MG63 (cell line): ENCODE data around the gene DUSP6. TPM values are rescaled to one million over a fixed set of nuclear protein-coding genes. Genes with fewer than 3 reads are reported as not detected.

Experiments used
- DNase-seq: peaks from one replicate; pipeline ENCODE4 v3.0.0-alpha.2; 2020
- H3K27me3 ChIP-seq: fragments of 250-450 bp; sonication (Bioruptor Pico); 2 replicates; pipeline ENCODE4 v1.5.1; 2020; ENCODE audit warnings: mild to moderate bottlenecking, moderate library complexity
- H3K36me3 ChIP-seq: fragments of 250-450 bp; sonication (Bioruptor Pico); 2 replicates; pipeline ENCODE4 v1.5.1; 2020; ENCODE audit warnings: mild to moderate bottlenecking, moderate library complexity
- H3K4me3 ChIP-seq: fragments of 250-450 bp; sonication (Bioruptor Pico); 2 replicates; pipeline ENCODE4 v1.5.1; 2020; ENCODE audit warnings: mild to moderate bottlenecking, moderate library complexity
- H3K9me3 ChIP-seq: fragments of 250-450 bp; sonication (Bioruptor Pico); 2 replicates; pipeline ENCODE4 v1.5.1; 2020; ENCODE audit warnings: mild to moderate bottlenecking, moderate library complexity
- total RNA-seq: library from RNA; depleted of rRNA; stranded (reverse); fragments of >200 nt; shearing (Covaris generic); gene quantifications from 2 replicates; pipeline ENCODE4 v1.2.3, GENCODE V29; 2014; ENCODE audit warnings: low replicate concordance

Gene DUSP6
- total RNA-seq, 1 experiment from 2014 or later, result 19.5 TPM

DNA sequence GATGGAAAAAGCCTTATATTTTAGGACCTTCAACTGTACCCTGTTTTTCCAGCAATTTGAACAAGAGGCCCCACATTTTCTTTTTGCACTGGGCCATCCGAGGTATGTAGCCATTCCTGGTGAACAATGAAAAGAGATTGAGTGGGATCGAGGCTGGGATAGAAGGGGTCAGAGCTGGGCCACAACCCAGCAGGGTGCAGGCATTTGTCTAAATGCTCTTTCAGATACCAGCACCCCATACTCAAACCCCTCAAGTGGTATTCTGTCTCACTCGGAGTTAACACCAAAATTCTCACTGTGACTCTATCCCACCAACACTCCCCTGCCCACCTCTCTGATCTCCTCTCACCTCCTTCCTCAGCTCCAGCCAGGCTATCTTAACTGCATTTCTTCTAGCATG, 26.8 kb downstream of the DUSP6 start:
- Histone ChIP-seq H3K9me3 (peaks cover 4% of the 10 kb centered on the region; the same call in 1 of the 2 replicates), H3K27me3 (no peaks in the 10 kb centered on the region), H3K36me3 (no peaks in the 10 kb centered on the region), H3K4me3 (no peak overlapping the region)
- DNase-seq, result no peak

- Histone ChIP-seq H3K36me3 (no peaks in the 10 kb centered on the region), H3K27me3 (no peaks in the 10 kb centered on the region), H3K9me3 (no peaks in the 10 kb centered on the region), H3K4me3 (no peak overlapping the region)
- DNase-seq, result no peak
Observed at GRCh38 chr12:89324437-89324836, 27.9 kb downstream of the DUSP6 start.

GRCh38 chr12:89323568-89324218, 28.6 kb downstream of the DUSP6 start:
- no peaks in the 10 kb centered on the region for H3K9me3 ChIP-seq
- H3K36me3 ChIP-seq, result no peaks in the 10 kb centered on the region
- no peak for DNase-seq
- H3K4me3 ChIP-seq, result no peak overlapping the region
- no peaks in the 10 kb centered on the region for H3K27me3 ChIP-seq

DNA sequence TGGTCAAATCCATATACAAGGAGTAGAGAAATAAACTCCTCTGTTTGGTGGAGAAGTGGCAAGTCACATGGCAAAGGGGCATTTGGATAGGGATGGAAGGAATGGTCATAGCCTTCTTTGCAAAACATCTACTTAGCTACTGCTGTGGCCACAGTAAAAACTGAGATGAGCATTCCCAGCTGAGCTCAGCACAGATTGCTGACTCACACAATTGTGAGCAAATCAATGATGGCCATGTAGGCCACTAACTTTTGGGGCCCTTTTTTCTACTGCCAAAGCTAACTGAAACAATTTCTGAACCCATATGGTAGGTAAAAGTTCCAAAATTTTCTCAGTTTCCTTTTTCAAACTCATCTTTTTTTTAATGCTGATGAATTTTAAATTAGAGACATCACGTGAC, 31.6 kb downstream of the DUSP6 start:
- no peak for DNase-seq
- Histone ChIP-seq H3K4me3 (no peak overlapping the region), H3K36me3 (no peaks in the 10 kb centered on the region), H3K9me3 (no peaks in the 10 kb centered on the region), H3K27me3 (no peaks in the 10 kb centered on the region)

- H3K36me3 ChIP-seq, result no peaks in the 10 kb centered on the region
- no peaks in the 10 kb centered on the region for H3K9me3 ChIP-seq
- H3K27me3 ChIP-seq, result no peaks in the 10 kb centered on the region
- no peak for DNase-seq
- H3K4me3 ChIP-seq, result no peak overlapping the region
Observed at GRCh38 chr12:89319606-89320005, 32.7 kb downstream of the DUSP6 start.

DNA sequence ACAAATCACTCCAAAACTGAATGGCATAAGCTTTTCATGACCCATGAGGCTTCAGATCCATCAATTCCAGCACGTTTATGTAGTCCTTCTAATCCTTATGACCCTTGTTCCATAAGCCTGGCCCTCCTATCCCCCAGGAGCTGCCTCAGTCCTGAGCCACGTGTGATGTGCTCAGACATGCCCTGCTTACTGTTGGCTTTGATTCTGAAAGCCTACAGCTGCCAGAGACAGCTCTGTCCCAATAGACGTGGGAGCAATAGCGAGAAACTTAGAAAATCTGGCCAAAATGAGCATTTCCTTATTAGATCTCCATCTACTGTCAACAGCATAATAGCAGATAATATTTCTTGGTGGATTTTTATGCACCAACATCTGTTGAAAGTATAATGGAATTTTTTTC, 33.2 kb downstream of the DUSP6 start:
- Histone ChIP-seq H3K27me3 (no peaks in the 10 kb centered on the region), H3K9me3 (no peaks in the 10 kb centered on the region), H3K4me3 (no peak overlapping the region), H3K36me3 (no peaks in the 10 kb centered on the region)
- no peak for DNase-seq

DNA sequence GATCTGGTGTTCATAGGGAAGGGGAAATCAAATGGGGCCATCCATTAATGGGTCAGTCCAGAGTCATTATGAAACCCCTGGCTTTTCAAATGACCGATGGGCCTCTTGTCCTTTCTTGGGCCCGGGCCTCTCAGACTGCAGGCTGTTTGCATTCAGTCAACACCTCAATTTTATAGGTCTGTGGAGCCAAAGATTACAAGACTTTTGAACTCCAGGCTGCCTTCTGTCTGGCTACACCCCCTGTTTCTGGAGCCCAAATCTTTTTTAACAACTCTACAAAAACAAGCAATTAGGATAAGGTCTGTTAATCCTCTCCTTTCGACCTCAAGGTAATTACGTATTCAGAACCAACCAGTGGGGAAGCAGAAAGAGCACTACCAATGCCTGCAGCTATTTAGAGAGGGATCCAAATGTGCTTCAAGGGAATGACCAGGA, 35.6 kb downstream of the DUSP6 start:
- no peak overlapping the region for H3K4me3 ChIP-seq

GRCh38 chr12:89314060-89314761, 38.1 kb downstream of the DUSP6 start:
- Histone ChIP-seq H3K27me3 (no peaks in the 10 kb centered on the region), H3K4me3 (no peak overlapping the region), H3K36me3 (no peaks in the 10 kb centered on the region), H3K9me3 (no peaks in the 10 kb centered on the region)
- no peak for DNase-seq

More for the DNA sequence above, 35.6 kb downstream of the DUSP6 start:
- H3K36me3 ChIP-seq, result no peaks in the 10 kb centered on the region
- no peak for DNase-seq
- H3K27me3 ChIP-seq, result no peaks in the 10 kb centered on the region
- no peaks in the 10 kb centered on the region for H3K9me3 ChIP-seq

DNA sequence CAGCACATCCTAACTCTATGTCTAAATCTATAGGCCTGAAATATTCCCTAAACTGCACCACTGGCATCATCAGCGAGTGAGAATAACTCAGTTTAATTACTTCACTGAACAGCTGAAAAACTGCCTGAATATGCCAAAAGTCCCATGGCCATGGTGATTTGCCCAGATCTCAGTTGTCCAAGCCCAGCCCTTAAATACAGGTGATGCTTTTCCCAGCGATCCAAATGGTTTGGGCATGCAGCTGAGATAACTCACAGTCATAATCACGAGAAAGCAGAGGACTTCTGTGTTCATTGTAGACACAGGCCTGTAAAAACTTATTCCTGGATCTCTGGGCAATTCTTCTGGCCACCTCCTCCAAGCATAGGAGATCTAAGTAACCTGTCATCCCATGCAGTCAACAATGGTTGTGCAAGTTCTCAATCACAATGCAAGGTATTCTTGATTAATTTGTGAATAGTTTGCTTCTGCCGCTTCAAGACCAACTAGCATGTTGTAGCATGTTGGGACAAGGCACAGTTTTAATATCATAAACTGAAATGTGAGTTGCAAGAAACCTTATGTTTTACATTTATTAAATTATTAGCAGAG, 40.5 kb downstream of the DUSP6 start:
- H3K27me3 ChIP-seq, result no peaks in the 10 kb centered on the region
- no peak overlapping the region for H3K4me3 ChIP-seq
- H3K9me3 ChIP-seq, result no peaks in the 10 kb centered on the region
- DNase-seq, result no peak
- H3K36me3 ChIP-seq, result no peaks in the 10 kb centered on the region

GRCh38 chr12:89309815-89310214, 42.5 kb downstream of the DUSP6 start:
- H3K36me3 ChIP-seq, result no peaks in the 10 kb centered on the region
- DNase-seq, result no peak
- H3K9me3 ChIP-seq, result no peaks in the 10 kb centered on the region
- no peaks in the 10 kb centered on the region for H3K27me3 ChIP-seq
- no peak overlapping the region for H3K4me3 ChIP-seq

DNA sequence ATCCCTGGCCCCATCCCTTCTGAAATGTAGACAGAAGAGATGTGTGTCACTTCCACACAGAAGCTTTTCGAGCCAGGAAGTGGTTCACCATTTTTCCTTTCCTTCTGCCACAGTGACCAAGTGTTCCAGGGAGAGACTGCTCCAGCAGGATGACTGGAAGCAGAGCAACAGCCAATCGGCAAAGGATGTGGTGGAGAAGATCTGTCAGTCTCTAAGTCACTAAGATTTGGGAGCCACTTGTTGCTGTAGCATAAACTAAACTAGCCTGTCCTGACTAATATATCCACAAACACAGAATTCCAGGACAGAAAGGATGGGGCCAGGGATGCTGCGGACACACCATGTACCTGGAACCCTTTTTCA, 42.9 kb downstream of the DUSP6 start:
- H3K4me3 ChIP-seq, result no peak overlapping the region
- no peaks in the 10 kb centered on the region for H3K27me3 ChIP-seq
- H3K9me3 ChIP-seq, result no peaks in the 10 kb centered on the region
- DNase-seq, result no peak
- no peaks in the 10 kb centered on the region for H3K36me3 ChIP-seq

DNA sequence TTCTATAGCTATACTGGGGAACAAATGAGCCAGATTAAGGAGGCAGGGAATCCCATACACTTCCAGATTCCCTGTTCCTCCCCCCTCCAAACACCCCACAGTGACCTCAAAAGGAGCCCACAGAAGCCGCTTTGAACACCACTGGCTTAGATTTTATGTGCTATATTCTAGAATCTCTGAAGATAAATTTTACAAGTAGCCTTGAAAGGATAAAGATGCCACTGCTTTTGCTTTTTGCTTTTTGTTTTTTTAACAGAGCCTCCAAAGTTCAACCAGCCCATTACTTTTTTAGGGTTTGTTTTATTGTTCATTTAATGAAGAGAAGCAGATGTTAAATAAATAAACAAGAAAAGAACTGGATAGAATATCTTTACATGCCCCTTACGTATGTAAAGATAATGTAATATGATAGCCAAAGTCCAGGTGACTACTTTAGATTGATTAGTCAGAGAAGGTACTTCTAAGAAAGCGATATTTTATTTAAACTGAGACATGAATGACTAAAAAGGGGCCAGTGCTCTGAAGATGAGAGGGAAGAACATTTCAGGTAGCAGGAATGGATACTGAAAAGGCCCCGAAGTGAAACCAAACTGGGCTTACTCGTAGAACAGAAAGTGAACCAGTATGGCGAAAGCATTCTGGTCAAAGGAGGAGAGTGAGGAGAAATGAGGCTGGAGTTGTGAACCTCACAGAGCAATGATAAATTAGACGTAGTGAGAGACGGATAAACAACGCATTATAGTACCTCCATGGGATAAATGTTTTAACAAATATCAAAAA, 44.6 kb downstream of the DUSP6 start:
- Histone ChIP-seq H3K4me3 (no peak overlapping the region), H3K9me3 (no peaks in the 10 kb centered on the region), H3K27me3 (no peaks in the 10 kb centered on the region), H3K36me3 (no peaks in the 10 kb centered on the region)
- DNase-seq, result no peak

- no peak for DNase-seq
- H3K36me3 ChIP-seq, result no peaks in the 10 kb centered on the region
- H3K4me3 ChIP-seq, result no peak overlapping the region
- no peaks in the 10 kb centered on the region for H3K9me3 ChIP-seq
- H3K27me3 ChIP-seq, result no peaks in the 10 kb centered on the region
Observed at GRCh38 chr12:89306827-89307473, 45.4 kb downstream of the DUSP6 start.

GRCh38 chr12:89305373-89305772, 46.9 kb downstream of the DUSP6 start:
- no peak for DNase-seq
- H3K27me3 ChIP-seq, result no peaks in the 10 kb centered on the region
- no peaks in the 10 kb centered on the region for H3K9me3 ChIP-seq
- no peaks in the 10 kb centered on the region for H3K36me3 ChIP-seq
- H3K4me3 ChIP-seq, result no peak overlapping the region

GRCh38 chr12:89299931-89300330, 52.4 kb downstream of the DUSP6 start:
- Histone ChIP-seq H3K4me3 (no peak overlapping the region), H3K9me3 (no peaks in the 10 kb centered on the region), H3K36me3 (no peaks in the 10 kb centered on the region), H3K27me3 (no peaks in the 10 kb centered on the region)
- no peak for DNase-seq

- DNase-seq, result no peak
- no peak overlapping the region for H3K4me3 ChIP-seq
- H3K27me3 ChIP-seq, result no peaks in the 10 kb centered on the region
- no peaks in the 10 kb centered on the region for H3K36me3 ChIP-seq
- H3K9me3 ChIP-seq, result no peaks in the 10 kb centered on the region
Observed at GRCh38 chr12:89299417-89299816, 52.9 kb downstream of the DUSP6 start.
